GM12878 (cell line): ENCODE measurements around the gene MMEL1. TPM values are rescaled to one million over a fixed set of nuclear protein-coding genes. Genes with fewer than 3 reads are reported as not detected.

Source experiments
- BACH1 ChIP-seq: fragments of 450-650 bp; IDR thresholded peaks from 2 replicates; pipeline ENCODE4 v1.6.1; 2017; ENCODE audit warnings: mild to moderate bottlenecking, borderline replicate concordance
- CHD1 ChIP-seq: IDR thresholded peaks from 2 replicates; pipeline ENCODE4 v1.6.1; 2012; ENCODE audit warnings: low read depth, low read length, improper control_type of control experiment
- DPF2 ChIP-seq: fragments of 450-650 bp; IDR thresholded peaks from 2 replicates; pipeline ENCODE4 v1.6.1; 2017; ENCODE audit warnings: mild to moderate bottlenecking
- EGR1 ChIP-seq, 2 experiments: IDR thresholded peaks; 1 replicate in 1 of 2; 2 replicates in 1 of 2; pipeline ENCODE4 v1.6.1; 2011 to 2012; ENCODE audit warnings: low read depth in 2 of 2, low read length in 2 of 2, borderline replicate concordance in 1 of 2, mild to moderate bottlenecking in 1 of 2, moderate library complexity in 1 of 2
- EP300 ChIP-seq, 2 experiments: fragments of 150-350 bp in 1 of 2; IDR thresholded peaks; 2 replicates each; pipeline ENCODE4 v1.6.1; 2011 to 2012; ENCODE audit warnings: low read depth in 2 of 2, low read length in 2 of 2, borderline replicate concordance in 1 of 2, improper control_type of control experiment in 1 of 2, inconsistent platforms in 1 of 2; ENCODE audit not compliant: control insufficient read depth in 1 of 2
- HCFC1 ChIP-seq: fragments of 150-350 bp; IDR thresholded peaks from 2 replicates; pipeline ENCODE4 v1.6.1; 2014; ENCODE audit warnings: low read length
- MEF2A ChIP-seq: IDR thresholded peaks from 2 replicates; pipeline ENCODE4 v1.6.1; 2011; ENCODE audit warnings: low read depth, mild to moderate bottlenecking, low read length, moderate library complexity; ENCODE audit not compliant: insufficient read depth
- NFIC ChIP-seq: IDR thresholded peaks from 2 replicates; pipeline ENCODE4 v1.6.1; 2012; ENCODE audit warnings: low read depth, mild to moderate bottlenecking, inconsistent platforms, low read length, moderate library complexity
- NFYB ChIP-seq: IDR thresholded peaks from 2 replicates; pipeline ENCODE4 v1.6.1; 2011; ENCODE audit warnings: low read depth, mild to moderate bottlenecking, low read length, improper control_type of control experiment, moderate library complexity; ENCODE audit not compliant: insufficient read depth
- NR2C2 ChIP-seq: IDR thresholded peaks from 2 replicates; pipeline ENCODE4 v1.6.1; 2011; ENCODE audit warnings: borderline replicate concordance, low read depth; ENCODE audit not compliant: control insufficient read depth, insufficient read length
- POLR2AphosphoS2 ChIP-seq: IDR thresholded peaks from 2 replicates; pipeline ENCODE4 v1.6.1; 2011; ENCODE audit warnings: low read depth, mild to moderate bottlenecking, low read length, improper control_type of control experiment, moderate library complexity
- POLR2AphosphoS5 ChIP-seq: IDR thresholded peaks from 2 replicates; pipeline ENCODE4 v1.6.1; 2011; ENCODE audit warnings: mild to moderate bottlenecking, low read length, inconsistent platforms
- SMARCA5 ChIP-seq: fragments of 450-650 bp; IDR thresholded peaks from 2 replicates; pipeline ENCODE4 v1.6.1; 2017; ENCODE audit warnings: mild to moderate bottlenecking
- ZNF217 ChIP-seq: fragments of 450-650 bp; IDR thresholded peaks from 2 replicates; pipeline ENCODE4 v1.6.1; 2017; ENCODE audit warnings: antibody characterized with exemption, mild to moderate bottlenecking
- ZZZ3 ChIP-seq: IDR thresholded peaks from 2 replicates; pipeline ENCODE4 v1.6.1; 2011; ENCODE audit warnings: low read depth; ENCODE audit not compliant: control insufficient read depth, insufficient read length
- polyA plus RNA-seq, 11 experiments: library from polyadenylated mRNA; depleted of rRNA in 4 of 11; unstranded in 6 of 11; stranded (reverse) in 5 of 11; fragments of >200 nt; fragmentation: Nextera tagmentation in 4 of 11; fragmentation: Illumina TruSeq in 1 of 11; extraction: Ambion mirVana in 4 of 11; extraction: Trizol in 1 of 11; gene quantifications; 1 replicate in 1 of 11; 2 replicates in 10 of 11; pipeline versions ENCODE4 v1.2.1 to v1.2.3, GENCODE V29; 2011 to 2016; ENCODE audit warnings: inconsistent platforms in 2 of 11, missing spikeins in 2 of 11, low read depth in 1 of 11
- total RNA-seq, 4 experiments: library from RNA; depleted of rRNA in 3 of 4; stranded (reverse); fragments of >200 nt in 3 of 4; fragmentation: Illumina TruSeq in 1 of 4; extraction: Trizol in 1 of 4; gene quantifications; 2 replicates each; pipeline versions ENCODE4 v1.2.1 to v1.2.3, GENCODE V29; 2013 to 2021
- TF ChIP-seq, protein P1 (sequence below): IDR thresholded peaks from 2 replicates; pipeline ENCODE4 v1.6.1; 2011; ENCODE audit warnings: borderline replicate concordance, low read depth, mild to moderate bottlenecking, moderate library complexity, mixed read lengths, low read length; ENCODE audit not compliant: insufficient read depth; ENCODE audit errors: extremely low read length
- TF ChIP-seq, protein P2 (sequence below): fragments of 450-650 bp; IDR thresholded peaks from 2 replicates; pipeline ENCODE4 v1.6.1; 2017; ENCODE audit warnings: borderline replicate concordance
- TF ChIP-seq, protein P3 (sequence below): fragments of 450-650 bp; IDR thresholded peaks from 2 replicates; pipeline ENCODE4 v1.6.1; 2017; ENCODE audit warnings: mild to moderate bottlenecking, moderate library complexity
- TF ChIP-seq, protein P4 (sequence below): IDR thresholded peaks from 2 replicates; pipeline ENCODE4 v1.6.1; 2012; ENCODE audit warnings: low read depth, low read length, improper control_type of control experiment
- TF ChIP-seq, protein P5 (sequence below), 3 experiments: IDR thresholded peaks in 2 of 3; conservative IDR thresholded peaks in 1 of 3; 2 replicates each; pipeline ENCODE4 v1.5.1; 2011; ENCODE audit warnings: low read depth in 3 of 3, low read length in 3 of 3, mild to moderate bottlenecking in 3 of 3, control low read depth in 2 of 3, moderate library complexity in 2 of 3, inconsistent platforms in 1 of 3, mixed read lengths in 1 of 3; ENCODE audit not compliant: control insufficient read depth in 2 of 3, insufficient read depth in 1 of 3; ENCODE audit errors: extremely low read depth in 1 of 3

Gene MMEL1
- total and polyA plus RNA-seq, 10 of the 15 experiments (the other 5 are each of a cell fraction or from before 2014, with no cell fraction given) = 0.11 TPM; not detected in 9

DNA sequence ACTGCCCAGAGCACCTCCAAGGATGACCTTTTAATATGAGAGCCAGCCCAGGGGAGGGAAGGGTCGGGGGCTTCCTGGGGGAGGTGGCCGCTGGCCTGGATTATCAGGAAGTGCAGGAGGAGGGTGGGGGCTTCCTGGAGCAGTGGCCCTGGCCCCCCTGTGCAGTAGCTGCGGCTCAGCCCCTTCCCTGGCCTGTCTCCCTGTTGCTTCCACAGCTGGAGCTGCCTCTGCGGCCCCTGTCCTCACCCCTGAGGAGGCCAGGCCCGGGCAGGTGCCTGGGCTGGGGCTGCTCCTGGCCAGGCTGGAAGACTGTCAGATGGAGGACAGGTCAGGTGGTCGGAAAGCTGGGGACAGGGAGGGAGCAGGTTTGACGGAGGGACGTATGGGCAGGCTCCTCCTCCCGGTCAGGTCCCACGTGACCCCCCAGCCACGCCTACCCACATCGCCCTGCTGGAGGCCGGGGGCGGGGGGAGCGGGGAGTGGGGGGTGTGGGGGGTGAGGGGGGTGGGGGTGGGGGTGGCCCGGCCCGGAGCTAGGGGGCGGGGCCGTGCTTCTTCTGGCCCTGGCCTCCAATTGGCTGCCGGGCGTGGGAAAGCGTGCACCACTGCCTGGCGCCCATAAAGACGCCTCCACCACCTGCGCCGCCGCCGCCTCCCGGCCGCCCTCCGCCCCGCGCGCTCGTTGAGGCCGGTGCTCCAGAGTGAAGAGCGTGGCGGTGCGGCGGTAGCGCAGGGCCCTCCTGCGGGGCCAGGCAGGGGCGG is 86.9 kb downstream of the MMEL1 start (continued):
- TF ChIP-seq, protein P1, sequence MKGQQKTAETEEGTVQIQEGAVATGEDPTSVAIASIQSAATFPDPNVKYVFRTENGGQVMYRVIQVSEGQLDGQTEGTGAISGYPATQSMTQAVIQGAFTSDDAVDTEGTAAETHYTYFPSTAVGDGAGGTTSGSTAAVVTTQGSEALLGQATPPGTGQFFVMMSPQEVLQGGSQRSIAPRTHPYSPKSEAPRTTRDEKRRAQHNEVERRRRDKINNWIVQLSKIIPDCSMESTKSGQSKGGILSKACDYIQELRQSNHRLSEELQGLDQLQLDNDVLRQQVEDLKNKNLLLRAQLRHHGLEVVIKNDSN = peak; percentile 90
- TF ChIP-seq EP300 (IDR thresholded peaks at IDR 0.05; ENCODE audit: borderline replicate concordance in 1 of 2, control insufficient read depth in 1 of 2, low read depth in 2 of 2, low read length in 2 of 2) (no peak), DPF2 (0 out of 2 replicates have a peak, but pooled peaks have one; percentile 80), NFIC (no peak), EGR1 (IDR thresholded peaks at IDR 0.05; ENCODE audit: borderline replicate concordance in 1 of 2, low read depth in 2 of 2, low read length in 2 of 2) (peak in 1 of 2 experiments; percentile 33; a peak in 2 of 3 replicates), MEF2A (no peak), POLR2AphosphoS5 (peak; percentile 92), SMARCA5 (peak; percentile 93), BACH1 (peak; percentile 35; the same call in 1 of the 2 replicates), ZZZ3 (no peak), POLR2AphosphoS2 (peak; percentile 82; the same call in 1 of the 2 replicates), ZNF217 (no peak), NFYB (peak; percentile 78), NR2C2 (no peak), CHD1 (no peak), HCFC1 (peak; percentile 7; the same call in 1 of the 2 replicates)
- TF ChIP-seq, protein P2, sequence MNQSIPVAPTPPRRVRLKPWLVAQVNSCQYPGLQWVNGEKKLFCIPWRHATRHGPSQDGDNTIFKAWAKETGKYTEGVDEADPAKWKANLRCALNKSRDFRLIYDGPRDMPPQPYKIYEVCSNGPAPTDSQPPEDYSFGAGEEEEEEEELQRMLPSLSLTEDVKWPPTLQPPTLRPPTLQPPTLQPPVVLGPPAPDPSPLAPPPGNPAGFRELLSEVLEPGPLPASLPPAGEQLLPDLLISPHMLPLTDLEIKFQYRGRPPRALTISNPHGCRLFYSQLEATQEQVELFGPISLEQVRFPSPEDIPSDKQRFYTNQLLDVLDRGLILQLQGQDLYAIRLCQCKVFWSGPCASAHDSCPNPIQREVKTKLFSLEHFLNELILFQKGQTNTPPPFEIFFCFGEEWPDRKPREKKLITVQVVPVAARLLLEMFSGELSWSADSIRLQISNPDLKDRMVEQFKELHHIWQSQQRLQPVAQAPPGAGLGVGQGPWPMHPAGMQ = no peak
- TF ChIP-seq, protein P3, sequence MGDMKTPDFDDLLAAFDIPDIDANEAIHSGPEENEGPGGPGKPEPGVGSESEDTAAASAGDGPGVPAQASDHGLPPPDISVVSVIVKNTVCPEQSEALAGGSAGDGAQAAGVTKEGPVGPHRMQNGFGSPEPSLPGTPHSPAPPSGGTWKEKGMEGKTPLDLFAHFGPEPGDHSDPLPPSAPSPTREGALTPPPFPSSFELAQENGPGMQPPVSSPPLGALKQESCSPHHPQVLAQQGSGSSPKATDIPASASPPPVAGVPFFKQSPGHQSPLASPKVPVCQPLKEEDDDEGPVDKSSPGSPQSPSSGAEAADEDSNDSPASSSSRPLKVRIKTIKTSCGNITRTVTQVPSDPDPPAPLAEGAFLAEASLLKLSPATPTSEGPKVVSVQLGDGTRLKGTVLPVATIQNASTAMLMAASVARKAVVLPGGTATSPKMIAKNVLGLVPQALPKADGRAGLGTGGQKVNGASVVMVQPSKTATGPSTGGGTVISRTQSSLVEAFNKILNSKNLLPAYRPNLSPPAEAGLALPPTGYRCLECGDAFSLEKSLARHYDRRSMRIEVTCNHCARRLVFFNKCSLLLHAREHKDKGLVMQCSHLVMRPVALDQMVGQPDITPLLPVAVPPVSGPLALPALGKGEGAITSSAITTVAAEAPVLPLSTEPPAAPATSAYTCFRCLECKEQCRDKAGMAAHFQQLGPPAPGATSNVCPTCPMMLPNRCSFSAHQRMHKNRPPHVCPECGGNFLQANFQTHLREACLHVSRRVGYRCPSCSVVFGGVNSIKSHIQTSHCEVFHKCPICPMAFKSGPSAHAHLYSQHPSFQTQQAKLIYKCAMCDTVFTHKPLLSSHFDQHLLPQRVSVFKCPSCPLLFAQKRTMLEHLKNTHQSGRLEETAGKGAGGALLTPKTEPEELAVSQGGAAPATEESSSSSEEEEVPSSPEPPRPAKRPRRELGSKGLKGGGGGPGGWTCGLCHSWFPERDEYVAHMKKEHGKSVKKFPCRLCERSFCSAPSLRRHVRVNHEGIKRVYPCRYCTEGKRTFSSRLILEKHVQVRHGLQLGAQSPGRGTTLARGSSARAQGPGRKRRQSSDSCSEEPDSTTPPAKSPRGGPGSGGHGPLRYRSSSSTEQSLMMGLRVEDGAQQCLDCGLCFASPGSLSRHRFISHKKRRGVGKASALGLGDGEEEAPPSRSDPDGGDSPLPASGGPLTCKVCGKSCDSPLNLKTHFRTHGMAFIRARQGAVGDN = peak; percentile 87
- TF ChIP-seq, protein P4, sequence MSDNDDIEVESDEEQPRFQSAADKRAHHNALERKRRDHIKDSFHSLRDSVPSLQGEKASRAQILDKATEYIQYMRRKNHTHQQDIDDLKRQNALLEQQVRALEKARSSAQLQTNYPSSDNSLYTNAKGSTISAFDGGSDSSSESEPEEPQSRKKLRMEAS = peak; percentile 25; the same call in 1 of the 2 replicates
- TF ChIP-seq, protein P5, sequence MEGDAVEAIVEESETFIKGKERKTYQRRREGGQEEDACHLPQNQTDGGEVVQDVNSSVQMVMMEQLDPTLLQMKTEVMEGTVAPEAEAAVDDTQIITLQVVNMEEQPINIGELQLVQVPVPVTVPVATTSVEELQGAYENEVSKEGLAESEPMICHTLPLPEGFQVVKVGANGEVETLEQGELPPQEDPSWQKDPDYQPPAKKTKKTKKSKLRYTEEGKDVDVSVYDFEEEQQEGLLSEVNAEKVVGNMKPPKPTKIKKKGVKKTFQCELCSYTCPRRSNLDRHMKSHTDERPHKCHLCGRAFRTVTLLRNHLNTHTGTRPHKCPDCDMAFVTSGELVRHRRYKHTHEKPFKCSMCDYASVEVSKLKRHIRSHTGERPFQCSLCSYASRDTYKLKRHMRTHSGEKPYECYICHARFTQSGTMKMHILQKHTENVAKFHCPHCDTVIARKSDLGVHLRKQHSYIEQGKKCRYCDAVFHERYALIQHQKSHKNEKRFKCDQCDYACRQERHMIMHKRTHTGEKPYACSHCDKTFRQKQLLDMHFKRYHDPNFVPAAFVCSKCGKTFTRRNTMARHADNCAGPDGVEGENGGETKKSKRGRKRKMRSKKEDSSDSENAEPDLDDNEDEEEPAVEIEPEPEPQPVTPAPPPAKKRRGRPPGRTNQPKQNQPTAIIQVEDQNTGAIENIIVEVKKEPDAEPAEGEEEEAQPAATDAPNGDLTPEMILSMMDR (IDR thresholded peaks at IDR 0.05 in 2 of 3, conservative IDR thresholded peaks at IDR 0.05 in 1 of 3; ENCODE audit: control insufficient read depth in 2 of 3, extremely low read depth in 1 of 3, insufficient read depth in 1 of 3, low read depth in 3 of 3, low read length in 3 of 3) = no peak
